OCI-LY7 (cell line): ENCODE results near the gene PSMD7. TPM values are rescaled to one million over a fixed set of nuclear protein-coding genes. Genes with fewer than 3 reads are reported as not detected.

Experiments
- BruUV-seq: library from RNA; stranded (reverse); fragments of 400-500 nt; replicated peaks from 2 replicates; lab custom pipeline; 2021; lab: Mats Ljungman, UMichigan
- CTCF ChIA-PET: fragments of 300-600 bp; sonication (Branson Sonifier 250); formaldehyde crosslinking; loops from one replicate; lab custom pipeline; 2022; ENCODE audit warnings: antibody characterized with exemption; ENCODE audit not compliant: unreplicated experiment; lab: Charles Lee
- POLR2A ChIA-PET: fragments of 300-600 bp; sonication (Branson Sonifier 250); formaldehyde crosslinking; loops from one replicate; lab custom pipeline; 2022; ENCODE audit warnings: antibody characterized with exemption; lab: Charles Lee
- DNase-seq: peaks from one replicate; pipeline ENCODE4 v3.0.0-alpha.2; 2015; ENCODE audit warnings: low spot score
- H2AFZ ChIP-seq: fragments of 200-600 bp; sonication (generic), shearing (Covaris generic); 2 replicates; pipeline ENCODE4 v1.6.1; 2014; ENCODE audit warnings: mild to moderate bottlenecking, antibody characterized with exemption, low read length, moderate library complexity
- H3K27ac ChIP-seq: fragments of 200-600 bp; sonication (generic); 2 replicates; pipeline ENCODE4 v1.5.1; 2014; ENCODE audit warnings: mixed run types, low read depth, mild to moderate bottlenecking, moderate library complexity, low read length, inconsistent platforms; ENCODE audit not compliant: poor library complexity, severe bottlenecking
- H3K36me3 ChIP-seq: fragments of 200-600 bp; sonication (generic); 2 replicates; pipeline ENCODE4 v1.6.1; 2014; ENCODE audit warnings: mild to moderate bottlenecking, antibody characterized with exemption, low read length, moderate library complexity, mixed read lengths; ENCODE audit not compliant: insufficient read depth
- H3K4me1 ChIP-seq: fragments of 200-600 bp; sonication (generic); 2 replicates; pipeline ENCODE4 v1.5.1; 2014; ENCODE audit warnings: mild to moderate bottlenecking, low read length; ENCODE audit not compliant: insufficient read depth, poor library complexity, severe bottlenecking
- H3K4me2 ChIP-seq: fragments of 200-600 bp; sonication (generic); 2 replicates; pipeline ENCODE4 v1.6.1; 2014; ENCODE audit warnings: mild to moderate bottlenecking, low read length
- H3K4me3 ChIP-seq: fragments of 200-600 bp; sonication (generic); 2 replicates; pipeline ENCODE4 v1.5.1; 2014; ENCODE audit warnings: mild to moderate bottlenecking, low read depth, low read length; ENCODE audit not compliant: poor library complexity, severe bottlenecking
- H3K79me2 ChIP-seq: fragments of 200-600 bp; sonication (generic); 2 replicates; pipeline ENCODE4 v1.6.1; 2016; ENCODE audit warnings: low read depth, mild to moderate bottlenecking, low read length, moderate library complexity, mixed read lengths; ENCODE audit not compliant: insufficient read depth
- H3K9me2 ChIP-seq: fragments of 200-600 bp; sonication (generic); 2 replicates; pipeline ENCODE4 v1.6.1; 2016; ENCODE audit warnings: mild to moderate bottlenecking, low read length, mixed read lengths; ENCODE audit not compliant: insufficient read depth
- H3K9me3 ChIP-seq: fragments of 200-600 bp; sonication (generic); 2 replicates; pipeline ENCODE4 v1.6.1; 2014; ENCODE audit warnings: mild to moderate bottlenecking, mixed run types, low read length, mixed read lengths
- H4K20me1 ChIP-seq: fragments of 200-600 bp; sonication (generic); 2 replicates; pipeline ENCODE4 v1.6.1; 2014; ENCODE audit warnings: mild to moderate bottlenecking, antibody characterized with exemption, low read length, moderate library complexity, mixed read lengths; ENCODE audit not compliant: insufficient read depth
- EZH2phosphoT487 ChIP-seq: fragments of 200-600 bp; sonication (generic); IDR thresholded peaks from 2 replicates; pipeline ENCODE4 v1.6.1; 2018; ENCODE audit warnings: low read depth, borderline replicate concordance, mild to moderate bottlenecking, mixed run types, antibody characterized with exemption, low read length, moderate library complexity, mixed read lengths
- intact Hi-C: fragments of 100-400 bp; cut with micrococcal nuclease; formaldehyde crosslinking; loops from one replicate; pipeline ENCODE4 v1.10.0; 2022; ENCODE audit not compliant: unreplicated experiment
- total RNA-seq, 2 experiments: library from RNA; depleted of rRNA in 1 of 2; stranded (reverse); fragments of >200 nt in 1 of 2; shearing (Covaris generic) in 1 of 2; gene quantifications; 2 replicates each; pipeline ENCODE4 v1.2.3, GENCODE V29; 2014 to 2022
- TF ChIP-seq, protein P1 (sequence below): fragments of 200-600 bp; sonication (generic); conservative IDR thresholded peaks from 2 replicates; pipeline ENCODE4 v1.5.1; 2014; ENCODE audit warnings: mild to moderate bottlenecking, antibody characterized with exemption, low read length, moderate library complexity, mixed read lengths

Gene PSMD7
- total RNA-seq, 2 experiments from 2014 or later: 80.6 to 144 TPM

- H3K27ac ChIP-seq: no peak overlapping the region
- TF ChIP-seq, protein P1, sequence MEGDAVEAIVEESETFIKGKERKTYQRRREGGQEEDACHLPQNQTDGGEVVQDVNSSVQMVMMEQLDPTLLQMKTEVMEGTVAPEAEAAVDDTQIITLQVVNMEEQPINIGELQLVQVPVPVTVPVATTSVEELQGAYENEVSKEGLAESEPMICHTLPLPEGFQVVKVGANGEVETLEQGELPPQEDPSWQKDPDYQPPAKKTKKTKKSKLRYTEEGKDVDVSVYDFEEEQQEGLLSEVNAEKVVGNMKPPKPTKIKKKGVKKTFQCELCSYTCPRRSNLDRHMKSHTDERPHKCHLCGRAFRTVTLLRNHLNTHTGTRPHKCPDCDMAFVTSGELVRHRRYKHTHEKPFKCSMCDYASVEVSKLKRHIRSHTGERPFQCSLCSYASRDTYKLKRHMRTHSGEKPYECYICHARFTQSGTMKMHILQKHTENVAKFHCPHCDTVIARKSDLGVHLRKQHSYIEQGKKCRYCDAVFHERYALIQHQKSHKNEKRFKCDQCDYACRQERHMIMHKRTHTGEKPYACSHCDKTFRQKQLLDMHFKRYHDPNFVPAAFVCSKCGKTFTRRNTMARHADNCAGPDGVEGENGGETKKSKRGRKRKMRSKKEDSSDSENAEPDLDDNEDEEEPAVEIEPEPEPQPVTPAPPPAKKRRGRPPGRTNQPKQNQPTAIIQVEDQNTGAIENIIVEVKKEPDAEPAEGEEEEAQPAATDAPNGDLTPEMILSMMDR: no peak
- TF ChIP-seq EZH2phosphoT487: no peak
- H2AFZ ChIP-seq: no peak overlapping the region
- no TSS peak for BruUV-seq
- H3K36me3 ChIP-seq: no peaks in the 10 kb centered on the region
- ChIA-PET CTCF (no interaction called here), POLR2A (interaction anchor here (0.7 kb wide), 1 partner anchor 392 kb away, joined by 4 read pairs; no protein-coding TSS in a partner anchor)
- H3K9me3 ChIP-seq: no peaks in the 10 kb centered on the region
- H4K20me1 ChIP-seq: no peaks in the 10 kb centered on the region
- no peaks in the 10 kb centered on the region for H3K4me1 ChIP-seq
- no peaks in the 10 kb centered on the region for H3K9me2 ChIP-seq
- H3K79me2 ChIP-seq: no peaks in the 10 kb centered on the region
- intact Hi-C loops: no loop called here
- no peak overlapping the region for H3K4me3 ChIP-seq
- H3K4me2 ChIP-seq: no peak overlapping the region
- DNase-seq: no peak
Measured at GRCh38 chr16:74281300-74281699, 15.3 kb upstream of the PSMD7 start.

GRCh38 chr16:74283716-74284115 is 12.9 kb upstream of the PSMD7 start:
- CTCF ChIA-PET: no interaction called here
- no TSS peak for BruUV-seq

DNA sequence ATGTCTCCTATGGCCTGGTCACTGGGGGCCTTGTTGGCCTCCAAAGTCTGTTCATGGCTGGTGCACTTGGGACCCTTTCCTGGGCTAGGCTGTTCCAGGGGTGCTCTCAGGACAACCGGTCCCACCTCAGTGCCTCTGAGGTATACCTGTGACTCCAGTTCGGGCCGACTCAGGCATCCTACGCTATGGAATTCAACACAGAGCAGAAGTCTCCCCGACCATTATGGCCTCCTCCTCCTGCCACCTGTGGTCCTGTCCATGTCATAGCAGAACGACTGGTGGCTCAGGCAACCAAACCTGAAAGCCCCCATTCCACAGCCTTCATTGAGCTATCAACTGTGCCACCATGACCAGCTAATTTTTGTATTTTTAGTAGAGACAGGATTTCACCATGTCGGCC is 8.5 kb upstream of the PSMD7 start:
- Histone ChIP-seq H3K4me3 (no peak overlapping the region), H3K79me2 (no peaks in the 10 kb centered on the region), H3K9me3 (peaks cover 4% of the 10 kb centered on the region; the same call in 1 of the 2 replicates), H3K4me2 (no peak overlapping the region), H3K4me1 (peaks cover 7% of the 10 kb centered on the region), H3K36me3 (peaks cover 17% of the 10 kb centered on the region), H2AFZ (no peak overlapping the region), H4K20me1 (no peaks in the 10 kb centered on the region), H3K27ac (no peak overlapping the region), H3K9me2 (no peaks in the 10 kb centered on the region)
- DNase-seq: no peak
- intact Hi-C loops: no loop called here
- no TSS peak for BruUV-seq
- no peak for TF ChIP-seq EZH2phosphoT487
- TF ChIP-seq, protein P1: no peak
- POLR2A ChIA-PET: interaction anchor here (0.6 to 1.0 kb wide), 2 partner anchors 11 to 774 kb away, joined by 3 to 4 read pairs; no protein-coding TSS in a partner anchor
- CTCF ChIA-PET: no interaction called here

More at GRCh38 chr16:74283716-74284115, 12.9 kb upstream of the PSMD7 start:
- H3K4me3 ChIP-seq: no peak overlapping the region
- H2AFZ ChIP-seq: no peak overlapping the region
- intact Hi-C loops: no loop called here
- POLR2A ChIA-PET: no interaction called here
- H3K27ac ChIP-seq: no peak overlapping the region
- no peak for DNase-seq
- no peaks in the 10 kb centered on the region for H3K9me2 ChIP-seq
- H3K9me3 ChIP-seq: no peaks in the 10 kb centered on the region
- H3K36me3 ChIP-seq: no peaks in the 10 kb centered on the region
- H4K20me1 ChIP-seq: no peaks in the 10 kb centered on the region
- H3K4me2 ChIP-seq: no peak overlapping the region
- TF ChIP-seq, protein P1: no peak
- no peak for TF ChIP-seq EZH2phosphoT487
- no peaks in the 10 kb centered on the region for H3K4me1 ChIP-seq
- no peaks in the 10 kb centered on the region for H3K79me2 ChIP-seq
